Caco-2 (cell line): ENCODE measurements around the gene KLHL17. TPM values are rescaled to one million over a fixed set of nuclear protein-coding genes. Genes with fewer than 3 reads are reported as not detected.

Source experiments
- BruUV-seq: library from RNA; stranded (reverse); fragments of 400-500 nt; replicated peaks from 2 replicates; lab custom pipeline; 2021; lab: Mats Ljungman, UMichigan
- CTCF ChIA-PET: fragments of 300-600 bp; sonication (Branson Sonifier 250); formaldehyde crosslinking; loops from one replicate; lab custom pipeline; 2022; ENCODE audit warnings: antibody characterized with exemption; lab: Charles Lee
- POLR2A ChIA-PET: fragments of 300-600 bp; sonication (Branson Sonifier 250); formaldehyde crosslinking; loops from one replicate; lab custom pipeline; 2022; ENCODE audit warnings: antibody characterized with exemption; lab: Charles Lee
- DNase-seq, 2 experiments: peaks; one replicate each; pipeline versions ENCODE4 v3.0.0 to v3.0.0-alpha.2; 2020 to 2022
- H3K27me3 ChIP-seq: replicated peaks from 2 replicates; pipeline ENCODE4 v1.6.0; 2011; ENCODE audit warnings: low read length; ENCODE audit not compliant: control insufficient read depth, insufficient read depth
- H3K36me3 ChIP-seq: 2 replicates; pipeline ENCODE4 v1.5.1; 2011; ENCODE audit warnings: low read length; ENCODE audit not compliant: control insufficient read depth, insufficient read depth
- H3K4me1 ChIP-seq: fragments of 250-450 bp; sonication (Bioruptor Pico); 2 replicates; pipeline ENCODE4 v1.5.1; 2020; ENCODE audit warnings: mild to moderate bottlenecking
- H3K4me3 ChIP-seq: 2 replicates; pipeline ENCODE4 v1.5.1; 2011; ENCODE audit warnings: low read depth, mild to moderate bottlenecking, control low read depth, low read length
- H3K9me3 ChIP-seq: fragments of 250-450 bp; sonication (Bioruptor Pico); 2 replicates; pipeline ENCODE4 v1.5.1; 2020; ENCODE audit warnings: mild to moderate bottlenecking, moderate library complexity
- H3K27ac Mint-ChIP-seq: one replicate; pipeline ENCODE4 v1.8.0; 2022; ENCODE audit warnings: mixed read lengths; ENCODE audit not compliant: unreplicated experiment
- H3K27me3 Mint-ChIP-seq: one replicate; pipeline ENCODE4 v1.8.0; 2022; ENCODE audit warnings: mixed read lengths; ENCODE audit not compliant: insufficient read depth, unreplicated experiment
- H3K36me3 Mint-ChIP-seq: one replicate; pipeline ENCODE4 v1.8.0; 2022; ENCODE audit warnings: mild to moderate bottlenecking, mixed read lengths; ENCODE audit not compliant: insufficient read depth, unreplicated experiment
- H3K4me1 Mint-ChIP-seq: one replicate; pipeline ENCODE4 v1.8.0; 2022; ENCODE audit warnings: low read depth, mixed read lengths; ENCODE audit not compliant: unreplicated experiment
- H3K4me3 Mint-ChIP-seq: one replicate; pipeline ENCODE4 v1.8.0; 2022; ENCODE audit warnings: mild to moderate bottlenecking, moderate library complexity, mixed read lengths; ENCODE audit not compliant: unreplicated experiment
- H3K9me3 Mint-ChIP-seq: one replicate; pipeline ENCODE4 v1.8.0; 2022; ENCODE audit warnings: mixed read lengths; ENCODE audit not compliant: unreplicated experiment
- CTCF ChIP-seq, 2 experiments: fragments of 200-600 bp in 1 of 2; IDR thresholded peaks; 1 replicate in 1 of 2; 2 replicates in 1 of 2; pipeline versions ENCODE4 v1.5.1 to v1.8.0; 2011 to 2022; ENCODE audit warnings: antibody characterized with exemption in 1 of 2, control low read depth in 1 of 2, inconsistent platforms in 1 of 2, low read depth in 1 of 2, low read length in 1 of 2, mild to moderate bottlenecking in 1 of 2, moderate library complexity in 1 of 2; ENCODE audit not compliant: insufficient read depth in 1 of 2, severe bottlenecking in 1 of 2, unreplicated experiment in 1 of 2
- intact Hi-C: fragments of 100-400 bp; cut with micrococcal nuclease; formaldehyde crosslinking; loops from one replicate; pipeline ENCODE4 v1.10.0; 2022; ENCODE audit not compliant: unreplicated experiment
- total RNA-seq: library from RNA; stranded (reverse); gene quantifications from 2 replicates; pipeline ENCODE4 v1.2.3, GENCODE V29; 2022

The KLHL17 gene
- total RNA-seq, 1 experiment from 2014 or later: 33.1 TPM

- H3K9me3 Mint-ChIP-seq: no peaks in the 10 kb centered on the region
- CTCF ChIA-PET: no interaction called here
Observed at GRCh38 chr1:970973-971730, 10.8 kb downstream of the KLHL17 start.

DNA sequence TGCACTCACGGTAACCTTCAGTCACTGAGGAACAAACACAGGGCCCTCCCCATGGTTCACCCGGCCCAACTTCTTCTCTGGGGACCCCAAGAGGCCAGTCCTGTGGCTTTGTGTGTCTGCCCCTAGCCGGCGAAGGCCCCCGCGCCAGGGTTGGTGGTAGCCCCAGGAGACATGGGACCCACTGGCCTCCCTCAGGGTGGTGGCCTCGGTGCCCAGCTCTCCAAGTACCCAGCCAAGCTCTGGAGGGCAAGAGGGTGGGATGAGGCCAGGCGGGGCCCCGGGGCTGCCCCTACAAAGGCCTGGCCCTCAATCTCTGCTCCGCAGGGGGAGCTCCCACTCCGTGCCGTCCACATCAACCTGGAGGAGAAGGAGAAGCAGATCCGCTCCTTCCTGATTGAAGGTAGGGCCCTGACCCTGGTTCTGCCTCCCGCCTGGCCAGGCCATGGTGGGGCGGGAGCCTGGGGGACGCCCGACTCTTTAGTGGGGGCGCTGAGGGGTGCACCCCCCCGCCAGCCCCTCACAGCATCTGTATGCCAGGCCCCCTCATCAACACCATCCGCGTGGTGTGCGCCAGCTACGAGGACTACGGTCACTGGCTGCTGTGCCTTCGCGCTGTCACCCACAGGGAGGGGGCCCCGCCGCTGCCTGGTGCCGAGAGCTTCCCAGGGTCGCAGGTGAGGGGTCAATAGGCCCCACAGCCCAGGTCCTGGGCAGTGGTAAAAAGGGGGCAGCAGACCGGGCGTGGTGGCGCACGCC is 11.5 kb downstream of the KLHL17 start:
- H3K36me3 ChIP-seq: no peaks in the 10 kb centered on the region
- no peak overlapping the region for H3K4me3 ChIP-seq
- intact Hi-C loops: no loop called here
- no peaks in the 10 kb centered on the region for H3K27me3 ChIP-seq
- no TSS peak for BruUV-seq
- H3K36me3 Mint-ChIP-seq: no peaks in the 10 kb centered on the region
- H3K4me3 Mint-ChIP-seq: no peak overlapping the region
- no peak for DNase-seq
- H3K9me3 Mint-ChIP-seq: no peaks in the 10 kb centered on the region
- H3K4me1 Mint-ChIP-seq: peaks cover 5% of the 10 kb centered on the region
- peaks cover 5% of the 10 kb centered on the region; the same call in 1 of the 2 replicates for H3K4me1 ChIP-seq
- POLR2A ChIA-PET: no interaction called here
- no peak for TF ChIP-seq CTCF (IDR thresholded peaks at IDR 0.05; ENCODE audit: insufficient read depth in 1 of 2, low read depth in 1 of 2, low read length in 1 of 2, severe bottlenecking in 1 of 2, unreplicated experiment in 1 of 2)
- CTCF ChIA-PET: no interaction called here
- H3K9me3 ChIP-seq: no peaks in the 10 kb centered on the region
- no peak overlapping the region for H3K27ac Mint-ChIP-seq
- no peaks in the 10 kb centered on the region for H3K27me3 Mint-ChIP-seq

More at GRCh38 chr1:970973-971730, 10.8 kb downstream of the KLHL17 start:
- no peaks in the 10 kb centered on the region for H3K27me3 ChIP-seq
- no peak for DNase-seq
- intact Hi-C loops: no loop called here
- Mint-ChIP-seq H3K4me1 (peaks cover 5% of the 10 kb centered on the region), H3K4me3 (no peak overlapping the region), H3K27ac (no peak overlapping the region), H3K27me3 (no peaks in the 10 kb centered on the region), H3K36me3 (no peaks in the 10 kb centered on the region)
- no peaks in the 10 kb centered on the region for H3K36me3 ChIP-seq
- H3K9me3 ChIP-seq: no peaks in the 10 kb centered on the region
- POLR2A ChIA-PET: no interaction called here
- no peak overlapping the region for H3K4me3 ChIP-seq
- no TSS peak for BruUV-seq
- H3K4me1 ChIP-seq: peaks cover 5% of the 10 kb centered on the region
- TF ChIP-seq CTCF (IDR thresholded peaks at IDR 0.05; ENCODE audit: insufficient read depth in 1 of 2, low read depth in 1 of 2, low read length in 1 of 2, severe bottlenecking in 1 of 2, unreplicated experiment in 1 of 2): no peak

- no peak for DNase-seq
- peaks cover 5% of the 10 kb centered on the region; the same call in 1 of the 2 replicates for H3K4me1 ChIP-seq
- ChIA-PET POLR2A (no interaction called here), CTCF (no interaction called here)
- H3K36me3 Mint-ChIP-seq: peaks cover 2% of the 10 kb centered on the region
- H3K27ac Mint-ChIP-seq: no peak overlapping the region
- BruUV-seq: no TSS peak
- no peak overlapping the region for H3K4me3 ChIP-seq
- H3K4me1 Mint-ChIP-seq: peaks cover 5% of the 10 kb centered on the region
- no peaks in the 10 kb centered on the region for H3K9me3 Mint-ChIP-seq
- TF ChIP-seq CTCF (IDR thresholded peaks at IDR 0.05; ENCODE audit: insufficient read depth in 1 of 2, low read depth in 1 of 2, low read length in 1 of 2, severe bottlenecking in 1 of 2, unreplicated experiment in 1 of 2): no peak
- no peaks in the 10 kb centered on the region for H3K27me3 Mint-ChIP-seq
- no peaks in the 10 kb centered on the region for H3K36me3 ChIP-seq
- H3K9me3 ChIP-seq: no peaks in the 10 kb centered on the region
- H3K4me3 Mint-ChIP-seq: no peak overlapping the region
- intact Hi-C loops: no loop called here
- no peaks in the 10 kb centered on the region for H3K27me3 ChIP-seq
Observed at GRCh38 chr1:972726-973458, 12.5 kb downstream of the KLHL17 start.
